ENCODE measurements around the gene AP2M1.

Gene AP2M1

DNA sequence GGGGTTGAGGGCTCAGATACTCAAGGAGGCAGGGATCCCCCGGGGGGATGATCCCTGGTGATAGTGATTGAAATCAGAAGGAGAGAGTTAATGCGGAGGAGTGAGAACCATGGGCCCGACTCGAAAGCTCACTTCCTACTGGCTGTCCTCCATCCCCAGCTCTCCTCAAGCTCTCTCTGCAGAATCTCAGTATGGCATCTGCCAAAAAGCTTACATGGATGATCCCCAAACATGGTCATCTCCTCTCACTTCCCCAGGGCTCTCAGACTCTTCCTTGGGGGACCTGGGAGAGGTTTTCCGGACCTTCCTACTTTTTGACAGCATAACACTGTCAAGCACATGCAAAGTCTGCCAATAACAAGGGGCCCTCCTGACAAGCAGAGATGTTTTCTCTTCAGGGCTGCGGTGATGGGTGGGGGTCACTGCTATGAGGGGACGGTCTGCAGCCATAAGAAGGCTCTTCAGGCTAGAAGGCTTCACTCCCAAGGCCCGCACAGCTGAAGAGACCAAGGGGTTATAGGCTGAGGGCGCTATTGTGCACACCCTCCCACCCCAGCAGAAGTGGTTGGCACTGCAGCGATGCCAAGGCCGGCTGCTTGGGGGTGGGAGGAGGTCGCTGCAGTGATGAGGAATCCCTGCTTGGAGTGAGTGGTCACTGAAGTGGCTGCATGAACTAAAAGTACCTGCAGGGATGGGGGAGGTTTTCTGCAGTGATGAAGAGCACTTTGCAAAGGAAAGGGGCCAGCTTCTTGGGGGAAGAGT is 53.9 kb downstream of the AP2M1 start:
- DNase-seq (ENCODE audit: low read depth in 2 of 2): no peak

DNA sequence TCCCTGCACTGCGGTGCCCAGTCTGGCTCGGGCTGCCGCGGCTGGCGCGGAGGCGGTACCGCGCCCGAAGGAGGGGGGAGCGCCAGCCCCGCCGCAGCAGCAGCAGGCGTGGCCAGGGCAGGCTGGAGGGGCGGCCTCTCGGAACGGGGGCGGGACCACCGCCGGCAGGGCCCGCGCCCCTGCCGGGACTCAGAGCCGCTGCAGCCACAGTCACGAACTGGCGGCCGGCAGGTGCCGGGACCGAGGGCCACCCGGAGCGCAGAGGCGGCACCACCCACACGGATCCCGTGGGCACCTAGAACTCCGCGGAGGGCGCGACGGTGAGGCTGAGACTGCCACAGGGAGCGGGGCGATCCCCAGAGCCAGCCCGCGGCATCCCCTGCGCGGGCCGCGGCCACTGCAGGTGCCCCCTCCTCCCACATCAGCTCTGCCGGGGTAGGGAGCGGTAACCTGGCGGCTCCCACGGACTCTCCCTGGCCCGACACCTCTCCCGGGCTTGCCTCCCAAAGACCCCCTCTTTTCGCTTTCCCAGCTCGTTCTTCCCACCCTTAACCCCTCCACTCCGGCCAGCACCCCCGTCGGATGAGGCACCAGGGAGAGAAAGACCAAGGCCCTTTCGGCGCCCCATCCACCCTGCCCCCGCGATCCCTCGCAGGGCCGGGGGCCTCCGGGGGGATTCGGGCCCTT is 54.9 kb downstream of the AP2M1 start, which contains the start of gene VWA5B2:
Gene VWA5B2, plus strand, starts transcription at position 192 of the 687 bp plus-strand sequence. CDS start 944 bp downstream, outside the sequence.
- peak; percentile 40 to 56 for DNase-seq (ENCODE audit: low read depth in 2 of 2)

DNA sequence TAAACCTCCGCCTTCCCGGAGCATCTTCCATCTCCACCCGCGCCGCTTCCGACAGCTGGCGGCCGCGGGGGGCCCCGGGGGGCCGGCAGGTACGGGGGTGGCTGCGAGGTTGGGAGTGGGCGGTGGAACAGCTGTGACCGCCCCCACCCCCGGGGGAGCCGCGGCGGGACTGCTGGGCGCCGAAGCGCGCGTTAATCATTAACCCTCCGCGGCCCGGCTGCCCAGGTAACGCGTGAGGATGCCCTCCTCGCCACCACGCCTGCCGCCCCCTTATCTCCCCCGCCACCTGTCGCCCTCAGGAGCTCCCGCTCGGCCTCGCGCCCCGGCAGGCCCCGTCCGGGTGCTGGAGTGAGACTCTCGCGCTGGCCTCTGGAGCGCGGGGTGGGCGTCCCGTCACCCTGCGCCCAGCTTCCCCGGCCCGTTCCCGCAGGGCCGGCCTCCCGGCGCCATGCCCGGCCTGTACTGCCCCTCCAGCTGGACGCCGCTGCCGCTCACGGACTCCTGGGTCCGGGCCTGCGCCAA is 55.5 kb downstream of the AP2M1 start:
- no peak for DNase-seq (ENCODE audit: low read depth in 2 of 2)

GRCh38 chr3:184230603-184231528 is 56.2 kb downstream of the AP2M1 start:
- no peak for DNase-seq (ENCODE audit: low read depth in 2 of 2)

DNA sequence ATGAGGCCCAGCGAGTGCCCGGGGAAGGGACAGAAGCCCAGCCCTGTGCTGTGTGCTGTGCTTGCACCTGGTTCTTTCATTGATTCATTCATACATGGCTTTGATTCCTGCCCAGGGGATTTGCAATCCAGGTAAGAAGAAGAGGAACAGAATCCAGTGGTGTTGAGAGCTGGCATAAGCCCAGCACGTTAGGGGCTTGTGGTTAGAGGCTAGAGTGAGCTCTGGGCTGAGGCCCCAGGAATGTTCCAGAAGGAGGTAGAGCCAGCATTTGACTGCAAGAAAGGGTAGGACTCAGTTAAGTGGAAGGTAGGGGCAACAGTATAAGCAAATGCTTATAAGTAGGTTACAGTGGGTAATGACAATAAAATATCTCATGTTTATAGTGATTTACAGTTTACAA is 57.0 kb downstream of the AP2M1 start:
- DNase-seq (ENCODE audit: low read depth in 2 of 2): no peak

GRCh38 chr3:184233127-184233843 is 58.6 kb downstream of the AP2M1 start:
- no peak for DNase-seq (ENCODE audit: low read depth in 2 of 2)

All from stimulated activated CD8-positive, alpha-beta memory T cell treated with anti-CD3 and anti-CD28 coated beads, Interleukin-7, amount 100 ng/mL, for 1 hour (primary cell).